Activated gamma-delta T cell treated with Interleukin-2 at 50 U/mL for 16 hours (primary cell): ENCODE results near the gene KRT17.

ENCODE experiments used
- DNase-seq: peaks from one replicate; pipeline ENCODE4 v3.0.0-alpha.2; 2020

Gene KRT17

DNA sequence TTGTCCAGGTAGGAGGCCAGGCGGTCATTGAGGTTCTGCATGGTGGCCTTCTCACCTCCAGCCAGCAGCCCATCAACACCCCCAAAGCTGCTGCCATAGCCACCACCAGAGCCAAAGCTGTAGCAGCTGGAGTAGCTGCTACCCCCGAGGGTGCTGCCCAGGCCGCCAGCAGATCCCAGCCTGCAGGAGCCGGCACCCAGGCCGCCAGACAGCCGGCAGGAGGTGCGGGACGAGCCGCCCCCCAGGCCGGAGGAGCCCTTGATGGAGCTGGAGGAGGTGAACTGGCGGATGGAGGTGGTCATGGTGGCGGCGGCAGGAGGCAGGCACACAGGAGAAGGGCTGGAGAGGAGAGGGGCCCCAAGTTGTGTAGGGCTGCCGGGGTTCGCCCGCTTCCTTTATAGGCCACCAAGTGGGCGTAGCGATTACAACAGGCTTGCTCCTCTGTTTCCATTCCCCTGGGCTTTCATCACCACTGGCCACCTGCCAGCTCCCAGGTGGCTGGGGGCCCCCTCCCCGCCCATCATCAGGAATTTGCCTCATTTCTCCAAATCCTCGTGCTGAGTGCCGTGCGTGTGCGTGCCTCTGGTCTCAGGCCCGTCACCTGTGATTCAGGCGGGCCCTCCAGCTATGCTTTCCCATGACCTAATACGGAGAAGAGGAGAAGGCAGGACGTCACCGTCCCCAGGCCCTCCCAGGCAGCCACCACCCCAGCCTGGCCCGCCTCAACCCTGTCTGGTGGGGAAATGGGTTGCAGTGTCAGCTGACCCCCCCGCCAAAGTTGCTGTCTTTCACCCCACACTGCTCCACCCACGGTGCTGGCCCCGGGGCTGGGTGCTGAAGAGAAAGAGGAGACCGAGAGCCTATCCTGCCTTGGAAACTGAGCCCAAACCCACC is at the start of gene KRT17:
KRT17 (minus strand) TSS at position 368 of the 894 bp plus-strand sequence; CDS start at position 302, 66 bp downstream.
- no peak for DNase-seq

DNA sequence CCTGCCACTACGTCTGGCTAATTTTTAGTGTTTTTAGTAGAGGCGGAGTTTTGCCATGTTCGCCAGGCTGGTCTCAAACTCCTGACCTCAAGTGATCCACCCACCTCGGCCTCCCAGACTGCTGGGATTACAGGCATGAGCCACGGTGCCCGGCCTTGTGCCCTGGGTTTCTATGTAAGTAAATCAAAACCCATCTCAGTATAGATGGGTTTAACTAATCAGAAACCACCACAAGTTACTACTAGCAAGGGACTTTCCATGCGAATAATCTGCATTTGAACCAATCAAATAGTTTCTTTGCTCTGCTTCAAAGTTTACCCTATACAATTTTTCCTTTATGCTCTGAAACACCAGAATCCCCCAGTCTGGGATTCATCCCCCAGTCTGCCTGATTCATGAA is 47.8 kb upstream of the KRT17 start:
- no peak for DNase-seq

GRCh38 chr17:41667280-41668041 is 43.1 kb upstream of the KRT17 start:
- no peak for DNase-seq

DNA sequence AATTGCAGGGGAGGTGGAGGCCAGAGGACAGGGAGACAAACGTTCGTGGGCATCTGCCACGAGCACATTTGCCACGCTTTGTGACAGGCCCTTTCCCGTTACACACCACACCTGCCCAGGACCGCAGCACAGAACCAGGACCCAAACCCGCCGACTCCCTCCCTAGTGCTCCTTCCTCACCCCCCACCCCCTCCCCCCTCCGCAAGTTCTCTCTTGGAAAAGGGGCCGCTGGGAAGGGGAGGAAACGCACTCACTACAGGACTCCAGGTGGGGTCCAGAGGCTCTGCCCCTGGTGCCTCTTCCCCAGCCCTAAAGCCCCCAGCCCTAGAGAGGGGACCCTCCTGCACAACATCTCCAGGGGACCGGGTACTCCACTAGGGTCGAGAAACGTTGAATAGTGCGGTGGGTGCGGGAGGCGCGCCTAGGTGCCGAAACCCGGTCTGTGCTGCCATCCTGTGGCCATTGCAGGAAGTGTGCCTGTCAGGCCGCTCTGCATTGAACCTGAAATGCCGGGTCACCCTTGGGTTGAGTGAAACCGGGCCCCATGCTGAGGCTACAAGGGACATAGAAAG is 42.4 kb upstream of the KRT17 start:
- DNase-seq, result peak; percentile 88

DNA sequence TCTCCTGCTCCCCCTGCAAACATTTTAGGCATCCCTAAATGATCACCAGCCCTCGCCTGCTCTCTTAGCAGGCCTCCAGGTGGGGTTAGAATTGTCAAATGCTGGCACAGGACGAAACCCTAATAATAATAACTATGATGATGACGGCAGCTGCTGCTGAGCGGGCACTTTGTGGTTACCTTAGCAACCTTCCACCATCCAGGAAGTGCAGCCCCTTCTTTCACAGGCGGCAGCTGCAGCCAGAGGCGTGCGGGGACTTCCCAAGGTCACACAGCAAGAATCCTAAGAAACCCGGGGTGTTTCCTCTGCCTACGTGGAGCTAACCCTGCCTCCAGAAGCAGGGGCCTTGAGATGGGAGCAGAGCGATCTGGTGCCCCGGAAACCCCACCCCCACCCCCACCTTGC is 41.9 kb upstream of the KRT17 start:
- DNase-seq, result peak; percentile 42

GRCh38 chr17:41665566-41666236 is 41.3 kb upstream of the KRT17 start:
- peak; percentile 87 for DNase-seq

DNA sequence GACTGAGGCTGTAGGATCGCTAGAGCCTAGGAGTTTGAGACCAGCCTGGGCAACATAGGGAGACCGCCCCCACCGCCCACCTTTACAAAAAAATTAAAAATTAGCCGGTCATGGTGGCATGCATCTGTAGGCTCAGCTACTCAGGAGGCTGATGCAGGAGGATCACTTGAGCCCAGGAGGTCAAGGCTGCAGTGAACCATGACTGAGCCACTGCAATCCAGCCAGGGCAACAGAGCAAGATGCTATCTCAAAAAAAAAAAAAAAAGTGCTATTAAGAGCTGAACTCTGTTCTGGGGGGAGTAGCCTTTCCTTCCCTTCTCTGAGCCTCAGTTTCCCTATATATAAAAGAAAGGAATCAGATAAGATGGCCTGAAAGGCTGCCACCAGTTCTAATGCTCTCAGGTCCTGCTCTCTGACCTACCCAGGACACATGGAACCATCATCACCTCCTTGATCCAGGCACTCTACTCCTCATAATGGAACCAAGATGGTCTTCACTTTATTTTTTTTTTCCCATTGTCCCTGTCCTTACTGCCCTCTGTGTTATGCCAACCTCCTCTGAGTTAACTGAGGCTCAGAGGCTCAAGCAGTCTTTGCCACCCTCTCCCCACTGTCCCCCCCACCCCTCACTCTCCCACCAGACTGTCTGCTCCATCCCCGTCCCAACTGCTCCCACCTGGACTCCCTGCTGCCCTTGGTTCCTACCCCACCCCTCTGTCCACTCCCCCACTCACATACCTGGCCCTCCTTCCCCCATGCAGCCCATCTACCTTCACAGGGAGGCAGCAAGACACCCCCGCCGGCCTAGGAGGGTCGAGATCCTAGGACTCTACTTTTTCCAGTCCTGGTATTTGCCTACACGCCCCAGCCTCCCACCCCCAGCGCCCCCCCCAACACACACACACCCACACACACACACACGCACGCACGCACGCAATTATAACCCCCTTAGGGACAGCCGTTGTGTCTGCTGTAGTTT is 40.5 kb upstream of the KRT17 start:
- no peak for DNase-seq

DNA sequence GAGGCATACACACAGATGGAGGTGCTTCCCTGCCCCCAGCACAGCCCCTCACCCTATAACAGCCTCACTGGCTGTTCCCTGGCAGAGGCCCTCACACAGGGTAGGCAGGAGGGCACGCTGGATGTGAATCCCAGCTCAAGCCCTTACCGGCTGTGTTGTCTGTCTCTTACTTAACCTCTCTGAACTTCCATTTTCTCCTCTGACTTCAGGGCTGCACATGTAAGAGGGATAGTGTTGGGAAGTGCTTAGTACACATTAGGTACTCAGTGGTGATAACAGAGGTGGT is 39.7 kb upstream of the KRT17 start:
- no peak for DNase-seq

- no peak for DNase-seq
These were observed 39.2 kb upstream of the KRT17 start for GRCh38 chr17:41663451-41664171.

GRCh38 chr17:41660221-41660711 is 35.9 kb upstream of the KRT17 start:
- no peak for DNase-seq

DNA sequence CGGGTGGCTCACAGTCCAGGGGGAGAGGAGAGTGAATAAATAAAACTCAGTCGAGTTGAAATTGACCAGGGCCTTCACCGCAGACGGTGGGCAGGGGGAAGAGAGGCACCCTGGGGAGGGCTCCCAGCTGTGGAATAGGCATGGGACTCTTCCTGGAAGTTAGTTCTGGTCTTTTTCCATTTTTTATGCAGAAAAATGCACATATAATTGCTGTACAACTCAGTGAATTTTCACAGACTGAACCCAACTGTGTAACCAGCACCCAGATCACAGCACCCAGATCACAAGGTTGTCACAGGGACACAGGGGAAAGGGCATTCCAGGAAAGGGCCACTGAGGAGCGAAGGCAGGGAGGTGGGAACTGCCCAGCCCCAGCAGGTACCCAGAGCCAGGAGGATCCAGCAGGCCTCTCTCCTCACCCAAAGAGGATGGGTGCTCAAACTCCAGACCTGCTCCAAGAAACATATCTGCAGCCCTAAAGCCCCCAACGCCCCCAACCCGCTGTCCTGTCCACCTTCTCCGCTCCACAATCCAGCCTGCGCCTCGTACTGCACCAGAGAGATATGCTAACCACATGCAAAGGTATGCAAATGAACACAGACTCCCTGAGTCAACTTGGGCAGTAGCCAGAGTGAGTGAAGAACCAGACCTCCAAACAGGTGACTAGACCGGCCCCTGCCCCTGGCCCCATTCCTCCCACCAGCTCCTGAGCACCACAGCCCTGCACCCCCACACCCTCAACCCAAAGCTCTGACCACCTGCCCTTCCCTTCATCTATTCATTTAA is 35.2 kb upstream of the KRT17 start:
- DNase-seq, result no peak

GRCh38 chr17:41658846-41659245 is 34.5 kb upstream of the KRT17 start:
- no peak for DNase-seq

DNA sequence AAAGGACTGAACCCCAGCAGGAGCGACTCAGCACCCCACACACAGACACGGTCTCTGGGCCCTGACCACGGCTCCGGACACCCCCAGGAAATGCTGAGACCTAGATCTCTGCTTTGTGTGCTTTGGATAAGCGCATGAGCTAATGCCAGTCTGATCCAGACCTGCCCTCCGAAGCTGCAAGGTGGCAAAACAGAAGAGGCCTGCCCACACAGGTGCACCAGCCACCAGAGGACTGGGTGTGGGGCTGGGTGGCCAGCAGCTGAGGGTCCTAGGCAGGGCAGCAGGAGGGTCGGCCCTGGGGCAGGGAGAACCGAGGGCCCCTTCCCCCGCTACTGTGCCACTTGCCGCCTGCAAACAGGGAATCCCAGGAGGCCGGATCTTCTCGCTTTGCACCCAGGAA is 33.6 kb upstream of the KRT17 start:
- no peak for DNase-seq

- no peak for DNase-seq
These were observed 32.9 kb upstream of the KRT17 start for GRCh38 chr17:41657176-41657754.

DNA sequence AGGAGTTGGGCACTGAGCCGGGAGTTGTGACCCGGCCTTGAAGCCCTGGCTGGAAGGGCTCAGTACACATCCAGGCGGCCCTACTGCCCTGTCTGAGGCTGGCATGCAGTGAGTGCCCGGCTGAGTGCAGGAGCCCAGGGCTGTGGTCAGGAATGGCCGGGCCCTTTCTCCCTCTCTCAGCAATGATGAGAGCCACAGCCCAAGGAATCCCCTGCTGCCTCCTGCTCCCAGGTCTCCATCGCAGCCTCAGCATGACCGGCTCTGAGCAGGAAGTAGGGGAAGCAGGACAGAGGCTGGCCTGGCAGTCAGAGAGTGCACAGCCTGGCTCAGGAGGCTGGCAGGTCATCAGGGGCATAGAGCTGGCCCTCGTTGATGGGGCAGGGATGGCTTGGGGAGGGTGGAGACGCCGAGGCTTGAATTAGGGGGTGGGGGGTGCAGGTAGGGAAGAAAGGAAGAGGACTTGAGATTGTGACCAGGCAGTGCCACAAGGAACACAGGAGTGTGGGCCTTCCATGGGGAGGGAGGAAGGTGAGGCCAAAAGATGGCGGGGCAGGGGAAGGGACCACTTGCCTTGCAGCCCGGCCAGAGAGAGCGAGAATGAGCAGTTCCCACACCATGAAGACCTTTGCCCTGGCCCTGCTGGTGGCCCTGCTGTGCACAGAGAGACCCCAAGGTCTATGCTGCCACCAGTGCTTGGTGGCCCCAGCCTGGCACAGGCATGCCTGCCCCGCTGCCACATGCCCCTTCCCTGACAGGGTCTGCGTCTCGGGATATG is 32.1 kb upstream of the KRT17 start:
- no peak for DNase-seq

- DNase-seq, result no peak
These were observed 31.3 kb upstream of the KRT17 start for GRCh38 chr17:41655611-41656111.

GRCh38 chr17:41654678-41655607 is 30.6 kb upstream of the KRT17 start:
- DNase-seq, result no peak
